K562 (cell line): Measurements from ENCODE around the gene CFAP97D1. TPM values are rescaled to one million over a fixed set of nuclear protein-coding genes. Genes with fewer than 3 reads are reported as not detected.

Experiments
- ATF7 ChIP-seq: fragments of 450-650 bp; IDR thresholded peaks from 2 replicates; pipeline ENCODE4 v1.7.1; 2014; ENCODE audit warnings: mild to moderate bottlenecking, moderate library complexity
- EP300 ChIP-seq: IDR thresholded peaks from 2 replicates; pipeline ENCODE4 v1.6.1; 2012; ENCODE audit warnings: low read length, improper control_type of control experiment
- FOXA3 ChIP-seq, 2 experiments: fragments of 450-650 bp in 1 of 2; sonication (generic) in 1 of 2; formaldehyde crosslinking; IDR thresholded peaks in 1 of 2; conservative IDR thresholded peaks in 1 of 2; 2 replicates each; pipeline versions ENCODE4 v1.4.0 to v1.8.0; 2020 to 2022; ENCODE audit warnings: mild to moderate bottlenecking in 2 of 2, missing genetic modification reagents in 1 of 2
- GTF2A2 ChIP-seq: IDR thresholded peaks from 2 replicates; pipeline ENCODE4 v1.6.1; 2016; ENCODE audit warnings: mild to moderate bottlenecking, missing genetic modification characterization, missing compliant biosample characterization
- HDAC3 ChIP-seq: fragments of 450-650 bp; IDR thresholded peaks from 2 replicates; pipeline ENCODE4 v1.6.1; 2018; ENCODE audit warnings: borderline replicate concordance, mild to moderate bottlenecking, moderate library complexity; ENCODE audit not compliant: partially characterized antibody
- KLF1 ChIP-seq: fragments of 450-650 bp; IDR thresholded peaks from 2 replicates; pipeline ENCODE4 v1.6.1; 2016; ENCODE audit warnings: missing genetic modification characterization, missing compliant biosample characterization
- NR2C1 ChIP-seq, 2 experiments: fragments of 450-650 bp; IDR thresholded peaks; 2 replicates each; pipeline ENCODE4 v1.6.1; 2017; ENCODE audit warnings: mild to moderate bottlenecking in 2 of 2, antibody characterized with exemption in 1 of 2, inconsistent platforms in 1 of 2, missing compliant biosample characterization in 1 of 2, missing genetic modification characterization in 1 of 2
- PATZ1 ChIP-seq: fragments of 250-450 bp; sonication (Bioruptor Pico); IDR thresholded peaks from 2 replicates; pipeline ENCODE4 v1.5.0; 2020; ENCODE audit warnings: mild to moderate bottlenecking, borderline replicate concordance
- PHB2 ChIP-seq: fragments of 450-650 bp; IDR thresholded peaks from 2 replicates; pipeline ENCODE4 v1.6.1; 2017; ENCODE audit warnings: low read depth
- REST ChIP-seq, 2 experiments: fragments of 450-650 bp; formaldehyde crosslinking in 1 of 2; IDR thresholded peaks; 2 replicates each; pipeline versions ENCODE4 v1.4.0 to v1.6.1; 2014 to 2020; ENCODE audit warnings: mild to moderate bottlenecking in 2 of 2, borderline replicate concordance in 1 of 2, low read depth in 1 of 2
- SAFB ChIP-seq: fragments of 200-400 bp; formaldehyde crosslinking; IDR thresholded peaks from 2 replicates; pipeline ENCODE4 v1.6.1; 2017; ENCODE audit warnings: low read depth, low read length, borderline replicate concordance
- SRSF7 ChIP-seq: fragments of 200-400 bp; formaldehyde crosslinking; optimal IDR thresholded peaks from 2 replicates; pipeline ENCODE3; 2017; ENCODE audit warnings: mild to moderate bottlenecking, low read depth, low read length
- ZNF143 ChIP-seq: sonication (generic); formaldehyde crosslinking; IDR thresholded peaks from 2 replicates; pipeline ENCODE4 v1.9.0; 2022; ENCODE audit warnings: mild to moderate bottlenecking, missing genetic modification reagents
- ZNF740 ChIP-seq, 3 experiments: fragments of 200-800 bp in 1 of 3; sonication (Bioruptor generic) in 1 of 3; sonication (generic) in 1 of 3; formaldehyde crosslinking in 1 of 3; IDR thresholded peaks; 2 replicates each; pipeline versions ENCODE4 v1.6.1 to v1.8.0; 2016 to 2022; ENCODE audit warnings: mild to moderate bottlenecking in 2 of 3, missing compliant biosample characterization in 2 of 3, missing genetic modification characterization in 2 of 3, missing genetic modification reagents in 1 of 3
- ZNF764 ChIP-seq: fragments of 250-450 bp; sonication (Bioruptor Pico); IDR thresholded peaks from 2 replicates; pipeline ENCODE4 v1.4.0; 2020; ENCODE audit warnings: low read depth, mild to moderate bottlenecking, moderate library complexity
- polyA plus RNA-seq, 8 experiments: library from polyadenylated mRNA; depleted of rRNA in 4 of 8; stranded (reverse) in 5 of 8; unstranded in 3 of 8; fragments of >200 nt; fragmentation: Nextera tagmentation in 2 of 8; fragmentation: Illumina TruSeq in 1 of 8; extraction: Ambion mirVana in 2 of 8; extraction: Trizol in 1 of 8; gene quantifications; 2 replicates each; pipeline versions ENCODE4 v1.2.1 to v1.2.3, GENCODE V29; 2011 to 2014; ENCODE audit warnings: inconsistent platforms in 1 of 8, missing spikeins in 1 of 8
- total RNA-seq, 7 experiments: library from RNA; depleted of rRNA in 6 of 7; stranded (reverse); fragments of >200 nt in 6 of 7; fragmentation: Illumina TruSeq in 2 of 7; extraction: Trizol in 2 of 7; gene quantifications; 2 replicates each; pipeline versions ENCODE4 v1.2.1 to v1.2.3, GENCODE V29; 2011 to 2021; ENCODE audit warnings: low replicate concordance in 1 of 7

The CFAP97D1 gene
- total and polyA plus RNA-seq, 9 of the 15 experiments (the other 6 are each of a cell fraction or from before 2014, with no cell fraction given): not detected

DNA sequence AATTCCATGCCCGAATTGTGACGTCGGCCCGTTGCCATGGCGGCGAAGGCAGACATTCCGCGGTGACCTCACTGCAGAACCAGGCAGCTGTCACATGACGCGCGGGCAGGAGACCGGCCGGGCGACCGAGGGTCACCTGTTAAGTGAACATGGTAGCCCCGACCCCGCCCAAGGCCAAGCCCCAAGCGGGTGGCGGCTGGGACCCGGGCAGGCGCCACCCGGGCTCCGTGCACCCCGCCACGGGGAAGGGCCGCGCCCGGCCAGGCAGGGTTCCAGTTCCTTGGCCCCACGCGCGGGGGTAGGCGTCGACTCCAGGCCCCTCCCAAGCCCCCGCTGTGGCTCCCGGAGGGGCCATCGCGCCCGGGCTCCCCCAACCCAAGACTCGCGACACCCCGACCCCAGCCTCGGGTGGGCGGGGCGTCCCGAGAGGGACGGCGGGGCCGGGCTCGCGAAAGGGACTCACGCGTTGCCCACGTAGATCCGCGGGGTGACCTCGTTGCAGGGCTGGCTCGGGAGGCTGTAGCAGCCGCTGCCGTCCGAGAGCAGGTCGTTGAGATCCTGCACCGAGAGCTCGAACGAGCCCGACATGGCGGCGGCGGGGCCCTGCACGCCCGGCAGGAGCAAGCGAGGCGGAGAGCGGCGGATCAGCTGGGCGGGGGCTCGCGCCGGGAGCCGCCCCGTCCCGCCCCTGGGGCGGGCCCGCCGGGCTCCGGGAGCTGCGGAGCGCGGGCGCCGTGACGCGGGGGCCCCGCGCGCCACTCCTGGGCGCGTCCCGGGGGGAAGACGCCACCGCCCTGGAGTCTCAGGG is 1.7 kb upstream of the CFAP97D1 start, which contains the start of gene DUSP3 (continued):
- TF ChIP-seq REST (IDR thresholded peaks at IDR 0.05; ENCODE audit: borderline replicate concordance) (no peak; the same call in 1 of the 2 replicates), REST (CRISPR knock-in tag; IDR thresholded peaks at IDR 0.05; ENCODE audit: low read depth) (no peak), PHB2 (no peak), SAFB (peak; percentile 64; the same call in 1 of the 2 replicates), NR2C1 (IDR thresholded peaks at IDR 0.05) (no peak), NR2C1 (tag; IDR thresholded peaks at IDR 0.05) (no peak), ATF7 (peak; percentile 96), ZNF764 (CRISPR knock-in tag) (no peak), ZNF740 (CRISPR knock-in tag; IDR thresholded peaks at IDR 0.05) (no peak), ZNF740 (tag; IDR thresholded peaks at IDR 0.05) (no peak), KLF1 (tag) (no peak), SRSF7 (no peak), FOXA3 (CRISPR knock-in tag; conservative IDR thresholded peaks at IDR 0.05 in 1 of 2, IDR thresholded peaks at IDR 0.05 in 1 of 2) (peak in 1 of 2 experiments; percentile 72; a peak in 2 of 4 replicates), EP300 (no peak), PATZ1 (CRISPR knock-in tag) (no peak), HDAC3 (no peak), ZNF143 (CRISPR knock-in tag) (no peak), GTF2A2 (tag) (no peak)
